NB4 (cell line): ENCODE data around the gene OLA1.
A peak's percentile ranks its signal among the peaks of the same experiment; 100 is the strongest.

Experiments
- DNase-seq: peaks from one replicate; pipeline ENCODE4 v3.0.0; 2010; ENCODE audit warnings: low read depth
- H3K4me3 ChIP-seq: one replicate; pipeline ENCODE4 v1.5.1; 2011; ENCODE audit warnings: mild to moderate bottlenecking, low read depth, low read length, moderate library complexity
- CTCF ChIP-seq: IDR thresholded peaks from one replicate; pipeline ENCODE4 v1.5.1; 2012; ENCODE audit warnings: low read depth, low read length
- MAX ChIP-seq: IDR thresholded peaks from 2 replicates; pipeline ENCODE4 v1.6.1; 2011; ENCODE audit warnings: low read depth, low read length
- MYC ChIP-seq: IDR thresholded peaks from 2 replicates; pipeline ENCODE4 v1.6.1; 2011; ENCODE audit warnings: low read depth, low read length
- POLR2A ChIP-seq: IDR thresholded peaks from 2 replicates; pipeline ENCODE4 v1.6.1; 2011; ENCODE audit warnings: mild to moderate bottlenecking; ENCODE audit not compliant: insufficient read length; ENCODE audit errors: extremely low read depth

Gene OLA1

GRCh38 chr2:174031226-174031625 lies 217.1 kb downstream of the OLA1 start:
- DNase-seq = no peak
- no peak for TF ChIP-seq MAX
- no peak for TF ChIP-seq CTCF
- TF ChIP-seq POLR2A = no peak
- no peak for TF ChIP-seq MYC
- H3K4me3 ChIP-seq = no peak overlapping the region

GRCh38 chr2:174028935-174029334 lies 219.4 kb downstream of the OLA1 start:
- no peak for DNase-seq
- H3K4me3 ChIP-seq = no peak overlapping the region
- TF ChIP-seq MYC = no peak
- no peak for TF ChIP-seq POLR2A
- no peak for TF ChIP-seq MAX
- no peak for TF ChIP-seq CTCF

GRCh38 chr2:174027956-174028355 lies 220.4 kb downstream of the OLA1 start:
- DNase-seq = no peak
- no peak for TF ChIP-seq MYC
- no peak for TF ChIP-seq MAX
- TF ChIP-seq CTCF = no peak
- no peak for TF ChIP-seq POLR2A
- H3K4me3 ChIP-seq = no peak overlapping the region

- H3K4me3 ChIP-seq = no peak overlapping the region
- no peak for DNase-seq
- TF ChIP-seq POLR2A = no peak
- no peak for TF ChIP-seq MAX
- TF ChIP-seq MYC = no peak
- TF ChIP-seq CTCF = no peak
Measured at GRCh38 chr2:174026122-174026845, 222.0 kb downstream of the OLA1 start.

GRCh38 chr2:174025271-174026121 lies 222.8 kb downstream of the OLA1 start:
- TF ChIP-seq MYC (peak; percentile 30; the same call in 1 of the 2 replicates), POLR2A (no peak), MAX (peak; percentile 18; the same call in 1 of the 2 replicates), CTCF (no peak)
- no peak overlapping the region for H3K4me3 ChIP-seq
- DNase-seq = peak; percentile 87
